DND-41 (cell line): Measurements from ENCODE around the gene AREL1.
A peak's percentile ranks its signal among the peaks of the same experiment; 100 is the strongest.

Experiments used
- ATAC-seq: fragments of 200-7000 bp; cut with Tn5 transposase; 3 replicates; pipeline ENCODE4 v1.9.1; 2021; ENCODE audit warnings: low read depth; ENCODE audit not compliant: insufficient read depth
- DNase-seq: peaks from one replicate; pipeline ENCODE4 v3.0.0-alpha.2; 2020
- H2AFZ ChIP-seq: 2 replicates; pipeline ENCODE4 v1.6.0; 2012; ENCODE audit warnings: low read depth, low read length
- H3K27ac ChIP-seq: 2 replicates; pipeline ENCODE4 v1.5.1; 2012; ENCODE audit warnings: low read length, inconsistent platforms
- H3K27me3 ChIP-seq: fragments of 200-600 bp; sonication (generic); 2 replicates; pipeline ENCODE4 v1.6.0; 2012; ENCODE audit warnings: low read length, mild to moderate bottlenecking, inconsistent platforms; ENCODE audit not compliant: insufficient read depth, poor library complexity
- H3K36me3 ChIP-seq: 2 replicates; pipeline ENCODE4 v1.5.1; 2012; ENCODE audit warnings: low read length, inconsistent platforms; ENCODE audit not compliant: insufficient read depth
- H3K4me1 ChIP-seq: 2 replicates; pipeline ENCODE4 v1.5.1; 2012; ENCODE audit warnings: mild to moderate bottlenecking, low read length; ENCODE audit not compliant: insufficient read depth
- H3K4me2 ChIP-seq: 2 replicates; pipeline ENCODE4 v1.6.0; 2012; ENCODE audit warnings: mild to moderate bottlenecking, moderate library complexity, low read length, inconsistent platforms; ENCODE audit not compliant: insufficient read depth
- H3K4me3 ChIP-seq, 2 experiments: fragments of 200-600 bp in 1 of 2; shearing (Covaris generic) in 1 of 2; 2 replicates each; pipeline ENCODE4 v1.5.1; 2012 to 2016; ENCODE audit warnings: inconsistent platforms in 2 of 2, low read length in 2 of 2, mild to moderate bottlenecking in 2 of 2, low read depth in 1 of 2, moderate library complexity in 1 of 2
- H3K79me2 ChIP-seq: 2 replicates; pipeline ENCODE4 v1.6.0; 2012; ENCODE audit warnings: low read length, inconsistent platforms; ENCODE audit not compliant: insufficient read depth
- H3K9ac ChIP-seq: 2 replicates; pipeline ENCODE4 v1.6.0; 2012; ENCODE audit warnings: low read depth, mild to moderate bottlenecking, inconsistent platforms, low read length, moderate library complexity
- H3K9me3 ChIP-seq: 2 replicates; pipeline ENCODE4 v1.5.1; 2012; ENCODE audit warnings: low read length, moderate library complexity, mild to moderate bottlenecking, inconsistent platforms; ENCODE audit not compliant: insufficient read depth, severe bottlenecking
- H4K20me1 ChIP-seq: 2 replicates; pipeline ENCODE4 v1.6.0; 2012; ENCODE audit warnings: low read length; ENCODE audit not compliant: insufficient read depth
- CTCF ChIP-seq: IDR thresholded peaks from 2 replicates; pipeline ENCODE4 v1.5.1; 2012; ENCODE audit warnings: borderline replicate concordance, low read length, moderate library complexity, mild to moderate bottlenecking; ENCODE audit not compliant: poor library complexity, severe bottlenecking; ENCODE audit errors: extremely low read depth
- EZH2 ChIP-seq: IDR thresholded peaks from 3 replicates; pipeline ENCODE4 v1.6.1; 2012; ENCODE audit warnings: borderline replicate concordance, low read depth, mild to moderate bottlenecking, moderate library complexity, low read length, inconsistent platforms; ENCODE audit not compliant: severe bottlenecking

Gene AREL1

GRCh38 chr14:74713395-74713735 is 485 bp upstream of the AREL1 start:
- H3K27me3 ChIP-seq: no peaks in the 10 kb centered on the region
- TF ChIP-seq CTCF (no peak), EZH2 (no peak)

GRCh38 chr14:74711651-74712050 is 1.2 kb downstream of the AREL1 start:
- peaks cover 6% of the 10 kb centered on the region; the same call in 1 of the 2 replicates for H4K20me1 ChIP-seq
- peak overlapping the region; percentile 92 for H3K4me2 ChIP-seq
- ATAC-seq (no peak), DNase-seq (no peak)
- no peak overlapping the region for H2AFZ ChIP-seq
- peak overlapping the region in 1 of 2 experiments; percentile 68; a peak in 3 of 4 replicates for H3K4me3 ChIP-seq
- no peaks in the 10 kb centered on the region for H3K9me3 ChIP-seq
- peaks cover 18% of the 10 kb centered on the region for H3K36me3 ChIP-seq
- peaks cover 38% of the 10 kb centered on the region for H3K4me1 ChIP-seq
- peaks cover 83% of the 10 kb centered on the region for H3K79me2 ChIP-seq
- no peak for TF ChIP-seq CTCF
- TF ChIP-seq EZH2: no peak
- no peaks in the 10 kb centered on the region for H3K27me3 ChIP-seq
- 0 out of 2 replicates have a peak overlapping the region, but pooled peaks have one; percentile 10 for H3K9ac ChIP-seq
- no peak overlapping the region for H3K27ac ChIP-seq

More at GRCh38 chr14:74713395-74713735, 485 bp upstream of the AREL1 start:
- Histone ChIP-seq H4K20me1 (peaks cover 3% of the 10 kb centered on the region; the same call in 1 of the 2 replicates), H3K4me3 (peak overlapping the region; percentile 68 to 76), H3K9ac (peak overlapping the region; percentile 61), H3K4me1 (peaks cover 38% of the 10 kb centered on the region), H3K79me2 (peaks cover 69% of the 10 kb centered on the region), H2AFZ (peak overlapping the region; percentile 87), H3K27ac (peak overlapping the region; percentile 66), H3K4me2 (peak overlapping the region; percentile 92), H3K9me3 (no peaks in the 10 kb centered on the region), H3K36me3 (peaks cover 33% of the 10 kb centered on the region)
- no peak for DNase-seq
- ATAC-seq: no peak

GRCh38 chr14:74710480-74710879 is 2.4 kb downstream of the AREL1 start:
- Histone ChIP-seq H4K20me1 (peaks cover 10% of the 10 kb centered on the region; the same call in 1 of the 2 replicates), H3K79me2 (peaks cover 95% of the 10 kb centered on the region), H3K36me3 (peaks cover 7% of the 10 kb centered on the region), H3K4me1 (peaks cover 38% of the 10 kb centered on the region), H3K27me3 (no peaks in the 10 kb centered on the region), H3K9ac (no peak overlapping the region), H2AFZ (no peak overlapping the region), H3K4me3 (no peak overlapping the region), H3K4me2 (peak overlapping the region; percentile 32; the same call in 1 of the 2 replicates), H3K9me3 (no peaks in the 10 kb centered on the region), H3K27ac (no peak overlapping the region)
- ATAC-seq: no peak
- TF ChIP-seq CTCF (no peak), EZH2 (no peak)
- no peak for DNase-seq
